ENCODE measurements around the gene ARHGAP27. TPM values are rescaled to one million over a fixed set of nuclear protein-coding genes. Genes with fewer than 3 reads are reported as not detected.

Gene ARHGAP27
- total RNA-seq, 1 experiment from 2014 or later = 61.4 TPM

DNA sequence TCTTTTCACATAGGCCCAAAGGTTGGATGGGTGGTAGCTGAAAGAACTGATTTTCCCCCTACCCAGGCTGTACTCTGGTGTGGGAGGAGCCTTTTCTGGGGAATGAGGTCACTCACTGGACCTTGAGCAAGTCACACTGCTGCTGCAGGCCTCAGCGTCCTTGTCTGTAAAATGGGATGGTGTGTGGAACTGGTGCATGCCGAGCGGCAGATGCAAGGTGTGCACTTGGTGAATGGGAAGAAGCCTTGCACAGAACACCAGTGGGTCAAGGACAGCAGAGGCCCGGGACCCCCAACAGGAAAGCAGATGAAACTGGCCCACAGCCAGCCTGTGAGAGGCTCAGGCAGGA, 38.1 kb downstream of the ARHGAP27 start:
- TF ChIP-seq, protein P1, sequence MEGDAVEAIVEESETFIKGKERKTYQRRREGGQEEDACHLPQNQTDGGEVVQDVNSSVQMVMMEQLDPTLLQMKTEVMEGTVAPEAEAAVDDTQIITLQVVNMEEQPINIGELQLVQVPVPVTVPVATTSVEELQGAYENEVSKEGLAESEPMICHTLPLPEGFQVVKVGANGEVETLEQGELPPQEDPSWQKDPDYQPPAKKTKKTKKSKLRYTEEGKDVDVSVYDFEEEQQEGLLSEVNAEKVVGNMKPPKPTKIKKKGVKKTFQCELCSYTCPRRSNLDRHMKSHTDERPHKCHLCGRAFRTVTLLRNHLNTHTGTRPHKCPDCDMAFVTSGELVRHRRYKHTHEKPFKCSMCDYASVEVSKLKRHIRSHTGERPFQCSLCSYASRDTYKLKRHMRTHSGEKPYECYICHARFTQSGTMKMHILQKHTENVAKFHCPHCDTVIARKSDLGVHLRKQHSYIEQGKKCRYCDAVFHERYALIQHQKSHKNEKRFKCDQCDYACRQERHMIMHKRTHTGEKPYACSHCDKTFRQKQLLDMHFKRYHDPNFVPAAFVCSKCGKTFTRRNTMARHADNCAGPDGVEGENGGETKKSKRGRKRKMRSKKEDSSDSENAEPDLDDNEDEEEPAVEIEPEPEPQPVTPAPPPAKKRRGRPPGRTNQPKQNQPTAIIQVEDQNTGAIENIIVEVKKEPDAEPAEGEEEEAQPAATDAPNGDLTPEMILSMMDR (conservative IDR thresholded peaks at IDR 0.05) = no peak
- TF ChIP-seq EZH2 (IDR thresholded peaks at IDR 0.05; ENCODE audit: low read depth) = no peak
- no TSS peak for BruUV-seq (replicated peaks)
- Histone ChIP-seq H3K4me1 (replicated peaks; ENCODE audit: insufficient read depth) (no peaks in the 10 kb centered on the region), H3K27me3 (ENCODE audit: insufficient read depth, low read depth) (no peaks in the 10 kb centered on the region), H3K4me3 (no peak overlapping the region), H3K9me3 (ENCODE audit: insufficient read depth, low read depth) (no peaks in the 10 kb centered on the region), H3K27ac (no peak overlapping the region), H3K36me3 (ENCODE audit: low read depth) (peaks cover 26% of the 10 kb centered on the region; the same call in 1 of the 2 replicates), H3F3A (ENCODE audit: insufficient read depth, low read depth) (peaks cover 38% of the 10 kb centered on the region; the same call in 1 of the 2 replicates), H2AFZ (no peak overlapping the region), H3K9me2 (ENCODE audit: insufficient read depth) (no peaks in the 10 kb centered on the region), H3K79me2 (ENCODE audit: low read depth) (no peaks in the 10 kb centered on the region), H3K4me2 (no peak overlapping the region), H4K20me1 (ENCODE audit: insufficient read depth) (peaks cover 21% of the 10 kb centered on the region)
- intact Hi-C loops (cut with micrococcal nuclease; ENCODE audit: unreplicated experiment) = no loop called here
- POLR2A ChIA-PET (ENCODE audit: unreplicated experiment) = no interaction called here
- CTCF ChIA-PET = no interaction called here
- no peak for DNase-seq

- Histone ChIP-seq H3K27ac (no peak overlapping the region), H3K79me2 (ENCODE audit: low read depth) (no peaks in the 10 kb centered on the region), H3K4me2 (no peak overlapping the region), H3F3A (ENCODE audit: insufficient read depth, low read depth) (peaks cover 35% of the 10 kb centered on the region; the same call in 1 of the 2 replicates), H3K9me2 (ENCODE audit: insufficient read depth) (no peaks in the 10 kb centered on the region), H4K20me1 (ENCODE audit: insufficient read depth) (peaks cover 19% of the 10 kb centered on the region), H3K9me3 (ENCODE audit: insufficient read depth, low read depth) (no peaks in the 10 kb centered on the region), H3K4me1 (replicated peaks; ENCODE audit: insufficient read depth) (no peaks in the 10 kb centered on the region), H3K27me3 (ENCODE audit: insufficient read depth, low read depth) (no peaks in the 10 kb centered on the region), H2AFZ (no peak overlapping the region), H3K36me3 (ENCODE audit: low read depth) (0 out of 2 replicates have a peak, but pooled peaks cover 24% of the 10 kb centered on the region), H3K4me3 (no peak overlapping the region)
- TF ChIP-seq EZH2 (IDR thresholded peaks at IDR 0.05; ENCODE audit: low read depth) = no peak
- TF ChIP-seq, protein P1 (conservative IDR thresholded peaks at IDR 0.05) = no peak
- CTCF ChIA-PET = no interaction called here
- no peak for DNase-seq
- intact Hi-C loops (cut with micrococcal nuclease; ENCODE audit: unreplicated experiment) = no loop called here
- no TSS peak for BruUV-seq (replicated peaks)
- POLR2A ChIA-PET (ENCODE audit: unreplicated experiment) = no interaction called here
Measured at GRCh38 chr17:45394091-45394490, 38.6 kb downstream of the ARHGAP27 start.

DNA sequence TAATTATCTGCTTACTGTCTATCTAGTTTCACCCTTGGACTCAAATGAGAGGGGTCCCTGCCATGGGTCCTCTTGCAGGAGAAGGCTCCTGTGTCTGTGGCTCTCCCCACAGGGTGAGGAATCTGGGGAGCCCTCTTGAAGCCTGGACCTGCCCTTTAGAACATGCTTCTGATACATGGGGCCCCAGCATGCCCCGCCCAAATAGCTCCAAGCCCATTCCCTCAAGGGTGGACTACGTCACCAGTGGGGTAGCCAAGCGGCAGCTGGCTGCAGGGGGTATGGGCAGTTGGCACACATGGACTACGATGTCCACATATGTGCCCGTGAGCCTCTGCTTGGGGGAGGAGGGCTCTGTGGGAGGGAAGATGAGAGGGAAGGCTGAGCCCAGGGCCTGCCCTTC, 39.3 kb downstream of the ARHGAP27 start:
- POLR2A ChIA-PET (ENCODE audit: unreplicated experiment) = no interaction called here
- H3K4me3 ChIP-seq = no peak overlapping the region
- no peaks in the 10 kb centered on the region for H3K27me3 ChIP-seq (ENCODE audit: insufficient read depth, low read depth)
- peaks cover 14% of the 10 kb centered on the region for H4K20me1 ChIP-seq (ENCODE audit: insufficient read depth)
- no peaks in the 10 kb centered on the region for H3K9me2 ChIP-seq (ENCODE audit: insufficient read depth)
- H3K27ac ChIP-seq = no peak overlapping the region
- peaks cover 35% of the 10 kb centered on the region; the same call in 1 of the 2 replicates for H3F3A ChIP-seq (ENCODE audit: insufficient read depth, low read depth)
- H3K36me3 ChIP-seq (ENCODE audit: low read depth) = 0 out of 2 replicates have a peak, but pooled peaks cover 21% of the 10 kb centered on the region
- DNase-seq = no peak
- H3K4me2 ChIP-seq = no peak overlapping the region
- H3K9me3 ChIP-seq (ENCODE audit: insufficient read depth, low read depth) = no peaks in the 10 kb centered on the region
- no peak overlapping the region for H2AFZ ChIP-seq
- H3K4me1 ChIP-seq (replicated peaks; ENCODE audit: insufficient read depth) = no peaks in the 10 kb centered on the region
- no peaks in the 10 kb centered on the region for H3K79me2 ChIP-seq (ENCODE audit: low read depth)
- intact Hi-C loops (cut with micrococcal nuclease; ENCODE audit: unreplicated experiment) = no loop called here
- CTCF ChIA-PET = interaction anchor here (1.1 kb wide), 1 partner anchor 116 kb away, joined by 3 read pairs; no protein-coding TSS in a partner anchor
- no peak for TF ChIP-seq EZH2 (IDR thresholded peaks at IDR 0.05; ENCODE audit: low read depth)
- TF ChIP-seq, protein P1 (conservative IDR thresholded peaks at IDR 0.05) = no peak
- no TSS peak for BruUV-seq (replicated peaks)

All from PC-9 (cell line).